ENCODE results near the gene PPHLN1. TPM values are rescaled to one million over a fixed set of nuclear protein-coding genes. Genes with fewer than 3 reads are reported as not detected.
"Not testable (repeated sequence)": the region's sequence is repeated elsewhere in the genome, so short reads cannot be mapped to it uniquely, and the experiment has no call there.

Gene PPHLN1
- total and polyA plus RNA-seq, 2 donors (not counting 1 experiment from before 2014, with no cell fraction given) = 47.6 to 91.4 TPM

- no peaks in the 10 kb centered on the region for H3K79me2 ChIP-seq (ENCODE audit: control insufficient read depth, insufficient read depth, low read length)
- no peaks in the 10 kb centered on the region for H3K4me1 ChIP-seq (ENCODE audit: control insufficient read depth, extremely low read depth, insufficient read depth, low read length)
- no peak overlapping the region for H3K9ac ChIP-seq (ENCODE audit: insufficient read depth, low read length)
- no peaks in the 10 kb centered on the region for H4K20me1 ChIP-seq (ENCODE audit: control insufficient read depth, extremely low read depth, insufficient read depth, low read length)
- no peak overlapping the region for H3K27ac ChIP-seq (ENCODE audit: insufficient read depth, low read length)
- DNase-seq (ENCODE audit: low read depth in 2 of 2) = no peak
- no peaks in the 10 kb centered on the region for H3K9me3 ChIP-seq (ENCODE audit: control insufficient read depth, insufficient read depth, low read depth, low read length)
- no peak overlapping the region for H2AFZ ChIP-seq (ENCODE audit: low read length)
- no peaks in the 10 kb centered on the region for H3K36me3 ChIP-seq (ENCODE audit: control insufficient read depth, insufficient read depth, low read length)
- H3K4me3 ChIP-seq (replicated peaks in 1 of 4; ENCODE audit: control extremely low read depth in 1 of 4, insufficient read depth in 1 of 4, low read depth in 3 of 4, low read length in 4 of 4) = no peak overlapping the region
- no peak overlapping the region for H3K4me2 ChIP-seq (ENCODE audit: extremely low read depth, insufficient read depth, low read length)
- TF ChIP-seq CTCF (conservative IDR thresholded peaks at IDR 0.05 in 1 of 2, IDR thresholded peaks at IDR 0.05 in 1 of 2; ENCODE audit: low read depth in 1 of 2, low read length in 2 of 2) (no peak), EZH2 (IDR thresholded peaks at IDR 0.05; ENCODE audit: low read length, missing control alignments) (no peak)
- H3K27me3 ChIP-seq (ENCODE audit: control insufficient read depth, insufficient read depth, low read length) = no peaks in the 10 kb centered on the region
Measured at GRCh38 chr12:42385326-42385841, 59.4 kb downstream of the PPHLN1 start.

GRCh38 chr12:42386308-42386707, 60.3 kb downstream of the PPHLN1 start:
- Histone ChIP-seq H3K9ac (ENCODE audit: insufficient read depth, low read length) (no peak overlapping the region), H3K36me3 (ENCODE audit: control insufficient read depth, insufficient read depth, low read length) (no peaks in the 10 kb centered on the region), H4K20me1 (ENCODE audit: control insufficient read depth, extremely low read depth, insufficient read depth, low read length) (no peaks in the 10 kb centered on the region), H3K9me3 (ENCODE audit: control insufficient read depth, insufficient read depth, low read depth, low read length) (no peaks in the 10 kb centered on the region), H2AFZ (ENCODE audit: low read length) (no peak overlapping the region), H3K4me2 (ENCODE audit: extremely low read depth, insufficient read depth, low read length) (no peak overlapping the region), H3K27ac (ENCODE audit: insufficient read depth, low read length) (no peak overlapping the region), H3K4me3 (replicated peaks in 1 of 4; ENCODE audit: control extremely low read depth in 1 of 4, insufficient read depth in 1 of 4, low read depth in 3 of 4, low read length in 4 of 4) (no peak overlapping the region), H3K4me1 (ENCODE audit: control insufficient read depth, extremely low read depth, insufficient read depth, low read length) (no peaks in the 10 kb centered on the region), H3K27me3 (ENCODE audit: control insufficient read depth, insufficient read depth, low read length) (no peaks in the 10 kb centered on the region), H3K79me2 (ENCODE audit: control insufficient read depth, insufficient read depth, low read length) (no peaks in the 10 kb centered on the region)
- DNase-seq (ENCODE audit: low read depth in 2 of 2) = no peak
- no peak for TF ChIP-seq EZH2 (IDR thresholded peaks at IDR 0.05; ENCODE audit: low read length, missing control alignments)
- no peak for TF ChIP-seq CTCF (conservative IDR thresholded peaks at IDR 0.05 in 1 of 2, IDR thresholded peaks at IDR 0.05 in 1 of 2; ENCODE audit: low read depth in 1 of 2, low read length in 2 of 2)

DNA sequence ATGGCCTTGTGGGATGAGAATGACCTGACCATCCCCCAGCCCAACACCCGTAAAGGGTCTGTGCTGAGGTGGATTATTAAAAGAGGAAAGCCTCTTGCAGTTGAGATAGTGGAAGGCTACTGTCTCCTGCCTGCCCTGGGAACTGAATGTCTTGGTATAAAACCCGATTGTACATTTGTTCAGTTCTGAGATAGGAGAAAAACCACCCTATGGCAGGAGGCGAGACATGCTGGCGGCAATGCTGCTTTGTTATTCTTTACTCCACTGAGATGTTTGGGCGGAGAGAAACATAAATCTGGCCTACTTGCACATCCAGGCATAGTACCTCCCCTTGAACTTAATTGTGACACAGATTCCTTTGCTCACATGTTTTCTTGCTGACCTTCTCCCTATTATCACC, 62.1 kb downstream of the PPHLN1 start:
- DNase-seq (ENCODE audit: low read depth in 2 of 2); H3K27me3 ChIP-seq (ENCODE audit: control insufficient read depth, insufficient read depth, low read length); H2AFZ ChIP-seq (ENCODE audit: low read length): not testable (repeated sequence)

More for the DNA sequence above, 62.1 kb downstream of the PPHLN1 start:
- H3K9ac ChIP-seq (ENCODE audit: insufficient read depth, low read length); H3K4me3 ChIP-seq (replicated peaks in 1 of 4; ENCODE audit: control extremely low read depth in 1 of 4, insufficient read depth in 1 of 4, low read depth in 3 of 4, low read length in 4 of 4); H3K79me2 ChIP-seq (ENCODE audit: control insufficient read depth, insufficient read depth, low read length); H4K20me1 ChIP-seq (ENCODE audit: control insufficient read depth, extremely low read depth, insufficient read depth, low read length); H3K9me3 ChIP-seq (ENCODE audit: control insufficient read depth, insufficient read depth, low read depth, low read length); H3K4me2 ChIP-seq (ENCODE audit: extremely low read depth, insufficient read depth, low read length); H3K4me1 ChIP-seq (ENCODE audit: control insufficient read depth, extremely low read depth, insufficient read depth, low read length); H3K36me3 ChIP-seq (ENCODE audit: control insufficient read depth, insufficient read depth, low read length); H3K27ac ChIP-seq (ENCODE audit: insufficient read depth, low read length): not testable (repeated sequence)

Data from fibroblast of lung (primary cell).